PFSK-1 (cell line): ENCODE measurements around the gene RASIP1.

Source experiments
- FOXP2 ChIP-seq: optimal IDR thresholded peaks from 2 replicates; pipeline ENCODE3; 2011; ENCODE audit warnings: borderline replicate concordance, control low read depth, inconsistent platforms; ENCODE audit not compliant: insufficient read depth; ENCODE audit errors: extremely low read length, extremely low read depth
- POLR2AphosphoS5 ChIP-seq: IDR thresholded peaks from 2 replicates; pipeline ENCODE4 v1.6.1; 2012; ENCODE audit warnings: low read depth, mild to moderate bottlenecking, control low read depth, low read length, moderate library complexity
- TAF1 ChIP-seq: IDR thresholded peaks from 2 replicates; pipeline ENCODE4 v1.6.1; 2012; ENCODE audit warnings: low read length, control low read depth, borderline replicate concordance; ENCODE audit not compliant: insufficient read depth
- TF ChIP-seq, protein P1 (sequence below), 2 experiments: IDR thresholded peaks; 2 replicates each; pipeline versions ENCODE4 v1.6.1 to v1.8.0; 2011 to 2012; ENCODE audit warnings: low read depth in 2 of 2, low read length in 2 of 2, control low read depth in 1 of 2, inconsistent platforms in 1 of 2, mild to moderate bottlenecking in 1 of 2, moderate library complexity in 1 of 2; ENCODE audit not compliant: insufficient read depth in 1 of 2

GRCh38 chr19:48770266-48770665 is 29.9 kb upstream of the RASIP1 start:
- TF ChIP-seq FOXP2 (no peak), POLR2AphosphoS5 (no peak), TAF1 (no peak)
- TF ChIP-seq, protein P1, sequence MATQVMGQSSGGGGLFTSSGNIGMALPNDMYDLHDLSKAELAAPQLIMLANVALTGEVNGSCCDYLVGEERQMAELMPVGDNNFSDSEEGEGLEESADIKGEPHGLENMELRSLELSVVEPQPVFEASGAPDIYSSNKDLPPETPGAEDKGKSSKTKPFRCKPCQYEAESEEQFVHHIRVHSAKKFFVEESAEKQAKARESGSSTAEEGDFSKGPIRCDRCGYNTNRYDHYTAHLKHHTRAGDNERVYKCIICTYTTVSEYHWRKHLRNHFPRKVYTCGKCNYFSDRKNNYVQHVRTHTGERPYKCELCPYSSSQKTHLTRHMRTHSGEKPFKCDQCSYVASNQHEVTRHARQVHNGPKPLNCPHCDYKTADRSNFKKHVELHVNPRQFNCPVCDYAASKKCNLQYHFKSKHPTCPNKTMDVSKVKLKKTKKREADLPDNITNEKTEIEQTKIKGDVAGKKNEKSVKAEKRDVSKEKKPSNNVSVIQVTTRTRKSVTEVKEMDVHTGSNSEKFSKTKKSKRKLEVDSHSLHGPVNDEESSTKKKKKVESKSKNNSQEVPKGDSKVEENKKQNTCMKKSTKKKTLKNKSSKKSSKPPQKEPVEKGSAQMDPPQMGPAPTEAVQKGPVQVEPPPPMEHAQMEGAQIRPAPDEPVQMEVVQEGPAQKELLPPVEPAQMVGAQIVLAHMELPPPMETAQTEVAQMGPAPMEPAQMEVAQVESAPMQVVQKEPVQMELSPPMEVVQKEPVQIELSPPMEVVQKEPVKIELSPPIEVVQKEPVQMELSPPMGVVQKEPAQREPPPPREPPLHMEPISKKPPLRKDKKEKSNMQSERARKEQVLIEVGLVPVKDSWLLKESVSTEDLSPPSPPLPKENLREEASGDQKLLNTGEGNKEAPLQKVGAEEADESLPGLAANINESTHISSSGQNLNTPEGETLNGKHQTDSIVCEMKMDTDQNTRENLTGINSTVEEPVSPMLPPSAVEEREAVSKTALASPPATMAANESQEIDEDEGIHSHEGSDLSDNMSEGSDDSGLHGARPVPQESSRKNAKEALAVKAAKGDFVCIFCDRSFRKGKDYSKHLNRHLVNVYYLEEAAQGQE (IDR thresholded peaks at IDR 0.05; ENCODE audit: insufficient read depth in 1 of 2, low read depth in 2 of 2, low read length in 2 of 2), result no peak
